ENCODE measurements around the gene TCP11X1.
"Not testable (repeated sequence)": the region's sequence is repeated elsewhere in the genome, so short reads cannot be mapped to it uniquely, and the experiment has no call there.

The TCP11X1 gene

GRCh38 chrX:102214986-102215385 is at the start of gene TCP11X1:
TCP11X1 (plus strand) TSS chrX:102215301.
- DNase-seq (ENCODE audit: low spot score) = not testable (repeated sequence)

GRCh38 chrX:102185967-102186720 is 29.0 kb upstream of the TCP11X1 start:
- DNase-seq (ENCODE audit: low spot score) = no peak

- DNase-seq (ENCODE audit: low spot score) = not testable (repeated sequence)
Observed at GRCh38 chrX:102207940-102208339, 7.2 kb upstream of the TCP11X1 start.

- not testable (repeated sequence) for DNase-seq (ENCODE audit: low spot score)
Observed at GRCh38 chrX:102216497-102216896, 1.4 kb downstream of the TCP11X1 start.

GRCh38 chrX:102235678-102236077 is 20.6 kb downstream of the TCP11X1 start:
- DNase-seq (ENCODE audit: low spot score) = not testable (repeated sequence)

GRCh38 chrX:102240265-102240664 is 25.2 kb downstream of the TCP11X1 start:
- DNase-seq (ENCODE audit: low spot score) = not testable (repeated sequence)

- not testable (repeated sequence) for DNase-seq (ENCODE audit: low spot score)
Observed at GRCh38 chrX:102246893-102247292, 31.8 kb downstream of the TCP11X1 start, which contains the start of gene NXF2. NXF2 (plus strand) TSS chrX:102247167; CDS start chrX:102307079, 59,912 bp downstream.

- DNase-seq (ENCODE audit: low spot score) = not testable (repeated sequence)
Observed at GRCh38 chrX:102272231-102272630, 57.1 kb downstream of the TCP11X1 start.
